GM12875 (cell line): Measurements from ENCODE around the gene ITSN2.

Experiments
- H3K4me3 ChIP-seq: one replicate; pipeline ENCODE4 v1.5.1; 2011; ENCODE audit warnings: low read depth, low read length, control low read depth
- TF ChIP-seq, protein P1 (sequence below): IDR thresholded peaks from 2 replicates; pipeline ENCODE4 v1.5.1; 2011; ENCODE audit warnings: low read depth, mild to moderate bottlenecking, control low read depth, inconsistent platforms, low read length, moderate library complexity, borderline replicate concordance; ENCODE audit not compliant: insufficient read depth

ITSN2 gene

DNA sequence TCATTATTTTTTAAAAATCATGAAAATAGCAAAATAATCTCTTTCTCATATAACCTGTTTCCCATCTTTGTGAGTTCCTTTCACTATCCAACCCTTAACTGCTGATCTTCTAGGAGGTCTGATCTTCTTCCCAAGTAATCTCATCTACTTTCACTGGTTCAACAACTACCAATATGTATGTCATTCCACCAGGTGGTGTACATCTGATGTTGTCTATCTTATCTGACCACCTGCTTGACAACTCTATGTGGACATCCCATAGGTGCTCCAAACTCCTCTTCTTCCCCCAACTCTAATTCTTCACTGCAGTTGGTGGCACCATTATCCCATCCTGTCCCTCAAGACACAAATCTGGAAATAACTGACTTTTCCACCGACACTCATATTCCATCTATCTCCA lies 123.0 kb downstream of the ITSN2 start:
- no peak overlapping the region for H3K4me3 ChIP-seq
- TF ChIP-seq, protein P1, sequence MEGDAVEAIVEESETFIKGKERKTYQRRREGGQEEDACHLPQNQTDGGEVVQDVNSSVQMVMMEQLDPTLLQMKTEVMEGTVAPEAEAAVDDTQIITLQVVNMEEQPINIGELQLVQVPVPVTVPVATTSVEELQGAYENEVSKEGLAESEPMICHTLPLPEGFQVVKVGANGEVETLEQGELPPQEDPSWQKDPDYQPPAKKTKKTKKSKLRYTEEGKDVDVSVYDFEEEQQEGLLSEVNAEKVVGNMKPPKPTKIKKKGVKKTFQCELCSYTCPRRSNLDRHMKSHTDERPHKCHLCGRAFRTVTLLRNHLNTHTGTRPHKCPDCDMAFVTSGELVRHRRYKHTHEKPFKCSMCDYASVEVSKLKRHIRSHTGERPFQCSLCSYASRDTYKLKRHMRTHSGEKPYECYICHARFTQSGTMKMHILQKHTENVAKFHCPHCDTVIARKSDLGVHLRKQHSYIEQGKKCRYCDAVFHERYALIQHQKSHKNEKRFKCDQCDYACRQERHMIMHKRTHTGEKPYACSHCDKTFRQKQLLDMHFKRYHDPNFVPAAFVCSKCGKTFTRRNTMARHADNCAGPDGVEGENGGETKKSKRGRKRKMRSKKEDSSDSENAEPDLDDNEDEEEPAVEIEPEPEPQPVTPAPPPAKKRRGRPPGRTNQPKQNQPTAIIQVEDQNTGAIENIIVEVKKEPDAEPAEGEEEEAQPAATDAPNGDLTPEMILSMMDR = no peak

DNA sequence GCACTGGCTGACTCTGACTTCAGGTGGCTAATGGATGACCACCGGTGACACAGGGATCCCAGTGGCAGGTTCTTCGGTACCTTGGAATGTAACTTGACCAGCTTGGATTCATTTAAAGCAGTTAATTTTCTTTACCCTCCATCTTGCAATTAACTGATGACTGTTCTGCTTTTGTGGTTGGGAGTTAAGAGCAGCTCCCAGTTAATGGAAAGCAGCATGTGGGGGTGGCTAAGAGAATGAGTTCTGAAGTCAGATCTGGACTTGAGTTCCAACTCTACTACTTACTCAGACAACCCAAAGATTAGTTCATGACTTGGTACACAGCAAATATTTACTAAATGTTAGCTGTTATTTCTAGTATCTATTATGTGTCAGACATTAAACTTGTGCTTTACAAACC lies 127.0 kb downstream of the ITSN2 start:
- H3K4me3 ChIP-seq = no peak overlapping the region
- TF ChIP-seq, protein P1 = no peak

- H3K4me3 ChIP-seq = no peak overlapping the region
- TF ChIP-seq, protein P1 = no peak
Measured at GRCh38 chr2:24231461-24231881, 128.9 kb downstream of the ITSN2 start.

GRCh38 chr2:24228470-24228869 lies 131.9 kb downstream of the ITSN2 start:
- TF ChIP-seq, protein P1 = peak; percentile 17; the same call in 1 of the 2 replicates
- H3K4me3 ChIP-seq = no peak overlapping the region

GRCh38 chr2:24225499-24226242 lies 134.7 kb downstream of the ITSN2 start:
- H3K4me3 ChIP-seq = no peak overlapping the region
- TF ChIP-seq, protein P1 = no peak

- TF ChIP-seq, protein P1 = no peak
- H3K4me3 ChIP-seq = no peak overlapping the region
Measured at GRCh38 chr2:24222946-24223345, 137.4 kb downstream of the ITSN2 start.

DNA sequence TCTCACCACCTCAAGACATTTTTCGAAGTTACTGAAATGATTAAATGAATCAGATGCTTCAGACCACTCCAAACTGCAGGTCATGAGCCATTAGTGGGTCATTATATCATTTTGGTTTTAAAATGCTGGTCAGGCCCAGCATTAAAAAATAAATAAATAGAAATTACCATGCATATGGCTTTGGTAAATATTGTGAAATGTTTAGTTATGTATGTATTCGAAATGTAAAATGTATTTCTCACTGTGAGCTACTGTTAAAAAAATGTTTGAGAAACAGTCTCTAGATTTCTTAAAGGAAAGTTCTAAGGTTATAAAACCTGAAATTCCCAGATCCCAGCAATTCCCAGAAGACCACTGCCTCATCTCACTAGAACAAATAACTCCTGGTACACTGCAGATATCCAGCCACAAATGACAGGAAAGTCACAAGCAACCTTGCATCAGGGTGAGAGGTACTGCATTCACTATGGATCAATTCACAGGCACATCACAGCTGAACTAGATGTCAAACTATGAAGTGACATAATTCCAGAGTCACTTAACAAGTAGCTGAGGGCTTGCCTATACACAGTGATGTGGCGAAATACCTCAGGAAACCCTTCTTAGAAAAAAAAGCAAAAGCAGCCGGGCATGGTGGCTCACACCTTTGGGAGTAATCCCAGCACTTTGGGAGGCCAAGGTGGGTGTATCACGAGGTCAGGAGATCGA lies 138.8 kb downstream of the ITSN2 start:
- TF ChIP-seq, protein P1 = no peak

More for the DNA sequence above, 138.8 kb downstream of the ITSN2 start:
- no peak overlapping the region for H3K4me3 ChIP-seq
